Stomach (tissue), 4 donors: Measurements from ENCODE around the gene ZFPL1.

Experiments used
- CTCF ChIP-seq, 7 experiments: fragments of 450-650 bp in 4 of 7; fragments of 200-600 bp in 3 of 7; sonication (generic) in 3 of 7; IDR thresholded peaks; one replicate each; pipeline ENCODE4 v1.5.1; 2016 to 2019; ENCODE audit warnings: antibody characterized with exemption in 7 of 7, control low read depth in 2 of 7, mild to moderate bottlenecking in 1 of 7
- EP300 ChIP-seq: sonication (generic); formaldehyde crosslinking; IDR thresholded peaks from one replicate; pipeline ENCODE4 v1.6.1; 2017; ENCODE audit warnings: antibody characterized with exemption
- POLR2A ChIP-seq, 4 donors: fragments of 450-650 bp; IDR thresholded peaks; one replicate each; pipeline ENCODE4 v1.6.1; 2016; ENCODE audit warnings: antibody characterized with exemption in 4 of 4, control low read depth in 2 of 4, mild to moderate bottlenecking in 1 of 4, moderate library complexity in 1 of 4

GRCh38 chr11:65069217-65069616 is 14.8 kb upstream of the ZFPL1 start:
- TF ChIP-seq CTCF (IDR thresholded peaks at IDR 0.05) (no peak), POLR2A (IDR thresholded peaks at IDR 0.05) (no peak), EP300 (no peak)
